Stimulated activated CD4-positive, alpha-beta T cell treated with anti-CD3 and anti-CD28 coated beads, Interleukin-15, amount 100 ng/mL, for 24 hours (primary cell): ENCODE data around the gene CAPN15.
"Not testable (repeated sequence)": the region's sequence is repeated elsewhere in the genome, so short reads cannot be mapped to it uniquely, and the experiment has no call there.

ENCODE experiments used
- DNase-seq: peaks from one replicate; pipeline ENCODE4 v3.0.0-alpha.2; 2020

The CAPN15 gene

DNA sequence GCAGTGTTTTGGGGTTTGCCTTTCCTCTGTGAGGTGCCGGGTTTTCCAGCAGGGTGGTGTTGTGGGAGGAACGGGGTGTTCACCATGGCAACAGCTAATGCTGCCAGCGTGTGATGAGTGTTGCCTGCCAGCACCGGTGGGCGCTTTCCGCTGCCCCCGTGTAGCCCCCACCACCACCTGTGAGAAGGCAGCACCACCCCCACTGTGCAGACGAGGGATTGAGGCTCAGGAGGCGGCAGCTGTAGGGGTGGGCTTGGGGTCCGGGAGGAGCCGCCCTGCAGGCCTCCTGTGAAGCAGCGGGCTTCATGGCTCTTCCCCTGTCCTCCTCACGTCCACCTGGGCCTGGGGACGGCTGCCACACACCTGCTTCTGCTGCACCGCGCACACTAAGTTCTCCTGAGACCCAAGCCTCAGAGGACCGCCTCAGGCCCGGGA lies 67.6 kb downstream of the CAPN15 start:
- no peak for DNase-seq

DNA sequence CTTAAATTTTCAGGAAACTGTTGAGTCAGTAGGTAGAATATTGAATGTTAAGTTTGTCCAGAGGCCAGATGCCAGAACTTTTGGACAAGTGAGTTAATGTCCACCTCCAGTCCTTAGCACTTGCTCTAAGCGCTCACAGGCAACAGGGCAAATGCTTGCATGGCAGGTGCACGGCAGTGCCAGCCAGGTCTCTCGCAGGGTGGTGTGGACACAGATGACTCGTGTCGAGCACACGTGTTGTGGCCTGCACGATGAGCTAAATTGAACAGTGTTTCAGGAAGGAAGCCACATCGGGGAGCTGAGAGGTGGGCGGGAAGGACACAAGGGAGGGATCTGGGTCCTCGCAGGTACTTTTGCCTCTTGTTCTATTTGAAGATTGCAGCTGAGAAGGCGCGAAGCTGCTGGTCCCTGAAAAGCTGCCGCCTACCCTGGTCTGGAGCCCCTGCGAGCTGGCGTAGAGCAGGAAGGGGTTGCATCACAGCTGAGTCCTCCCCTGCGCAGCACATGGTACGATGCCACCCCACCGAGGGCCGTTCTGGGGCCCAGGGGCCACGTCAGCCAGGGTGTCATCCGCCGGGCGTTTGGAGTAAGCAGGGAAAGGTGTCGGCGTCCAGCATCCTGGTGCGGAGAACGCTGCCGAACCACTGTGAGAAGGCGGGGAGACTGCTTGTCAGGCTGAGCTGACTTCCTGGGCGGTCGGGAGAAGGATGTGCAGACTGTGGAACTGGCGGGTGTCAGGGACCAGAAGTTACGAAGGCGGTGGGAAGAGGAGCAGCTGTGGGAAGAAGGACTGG lies 68.6 kb downstream of the CAPN15 start:
- no peak for DNase-seq

DNA sequence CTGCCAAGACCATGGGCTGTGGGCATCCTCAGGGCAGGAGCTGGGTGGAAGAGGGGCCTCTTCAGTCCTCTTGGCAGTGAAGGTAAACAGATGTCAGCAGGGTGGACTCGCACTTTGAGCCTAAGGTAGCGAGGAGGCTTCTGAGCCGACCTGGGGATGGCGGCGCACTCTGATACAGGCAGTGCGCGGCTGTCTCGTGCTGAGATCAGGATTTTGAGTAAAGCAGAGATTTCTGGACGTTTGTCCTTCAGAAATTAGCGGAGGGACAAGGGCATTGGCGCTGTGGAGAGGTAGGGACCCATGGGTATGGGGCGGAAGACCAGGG lies 69.2 kb downstream of the CAPN15 start:
- no peak for DNase-seq

DNA sequence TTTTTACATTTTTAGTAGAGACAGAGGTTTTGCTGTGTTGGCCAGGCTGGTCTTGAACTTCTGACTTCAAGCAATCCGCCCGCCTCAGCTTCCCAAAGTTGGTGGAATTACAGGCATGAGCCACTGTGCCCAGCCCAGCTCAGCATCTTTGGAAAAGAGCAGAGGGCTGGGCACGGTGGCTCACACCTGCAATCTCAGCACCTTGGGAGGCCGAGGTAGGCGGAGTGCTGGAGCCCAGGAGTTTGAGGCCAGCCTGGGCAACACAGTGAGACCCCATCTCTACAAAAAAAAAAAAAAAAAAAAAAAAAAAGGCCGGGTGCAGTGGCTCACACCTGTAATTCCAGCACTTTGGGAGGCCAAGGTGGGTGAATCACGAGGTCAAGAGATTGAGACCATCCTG lies 70.1 kb downstream of the CAPN15 start:
- not testable (repeated sequence) for DNase-seq

DNA sequence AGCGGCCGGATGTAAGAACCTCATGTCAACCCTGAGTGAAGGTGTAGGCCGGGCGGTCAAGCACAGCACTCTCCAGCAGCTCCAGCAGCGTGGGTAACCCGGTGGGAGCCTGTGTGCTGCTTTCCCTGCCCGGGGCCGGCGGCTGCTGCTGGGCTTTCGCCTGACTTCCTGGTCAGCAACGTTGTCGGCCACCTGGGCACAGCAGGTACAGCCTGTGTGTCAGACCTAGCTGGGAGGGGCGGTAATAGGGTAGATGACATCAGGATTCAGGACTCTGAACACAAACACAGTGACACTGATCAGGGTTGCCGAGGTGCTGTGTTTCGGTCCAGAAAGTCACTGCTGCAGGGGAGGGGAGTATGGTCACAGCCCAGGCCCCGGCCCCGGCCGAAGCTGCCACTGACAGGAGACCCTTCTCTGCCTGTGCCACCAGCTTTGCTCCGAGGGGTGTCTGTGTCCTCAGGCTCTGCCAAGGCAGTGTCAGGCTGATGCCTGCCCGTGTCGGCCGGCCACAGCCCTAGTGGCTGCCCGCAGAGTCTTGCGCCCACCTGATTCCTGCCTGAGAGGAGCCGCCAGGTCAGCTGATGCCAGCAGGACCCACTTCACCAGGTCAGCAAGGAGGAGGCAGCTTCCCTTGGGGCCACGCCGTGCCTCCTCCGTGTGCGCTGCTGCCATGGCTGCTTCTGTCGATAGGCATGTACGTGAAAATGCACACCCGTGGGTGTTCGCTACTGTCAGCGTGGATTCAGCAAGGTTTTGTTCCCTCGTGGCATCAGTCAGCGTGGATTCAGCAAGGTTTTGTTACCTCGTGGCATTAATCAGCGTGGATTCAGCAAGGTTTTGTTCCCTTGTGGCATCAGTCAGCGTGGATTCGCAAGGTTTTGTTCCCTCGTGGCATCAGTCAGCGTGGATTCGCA lies 71.6 kb downstream of the CAPN15 start:
- no peak for DNase-seq

DNA sequence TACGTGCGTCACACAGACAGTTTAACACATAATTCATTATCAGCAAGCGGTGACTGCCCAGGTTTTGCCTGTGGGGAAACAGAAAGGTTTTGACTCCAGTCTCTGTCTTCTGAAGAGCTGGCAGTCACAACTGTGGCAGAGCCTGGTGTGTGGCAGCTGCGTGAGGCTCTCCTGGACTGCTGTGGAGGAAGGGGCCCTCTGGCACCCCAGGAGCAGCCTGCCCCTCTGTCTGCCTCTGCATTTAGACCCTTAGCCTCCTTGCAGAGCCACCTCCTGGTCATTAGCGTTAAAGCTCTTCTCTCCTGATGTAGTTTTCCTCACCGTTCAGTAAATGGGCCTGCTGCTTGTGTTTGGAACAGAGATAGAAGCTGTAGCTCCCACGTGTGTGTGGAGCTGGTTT lies 73.3 kb downstream of the CAPN15 start:
- DNase-seq = no peak

DNA sequence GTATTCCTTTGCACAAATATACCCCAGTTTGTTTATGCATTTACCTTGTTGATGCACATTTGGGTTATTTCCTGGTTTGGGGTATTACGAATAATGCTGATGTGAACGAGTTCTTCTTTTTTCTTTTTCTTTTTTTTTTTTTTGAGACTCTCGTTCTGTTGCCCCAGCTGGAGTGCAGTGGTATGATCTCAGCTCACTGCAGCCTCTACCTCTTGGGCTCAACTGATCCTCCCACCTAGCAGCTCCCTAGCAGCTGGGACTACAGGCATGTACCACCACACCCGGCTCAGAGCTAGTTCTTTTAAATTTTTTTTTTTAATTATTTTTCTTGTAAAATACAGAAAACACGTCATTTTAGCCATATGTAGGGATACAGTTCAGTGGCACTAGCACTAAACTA lies 76.4 kb downstream of the CAPN15 start:
- DNase-seq = no peak
